Right ventricle myocardium inferior (tissue), 1 donor: ENCODE measurements around the gene GNAQ. TPM values are rescaled to one million over a fixed set of nuclear protein-coding genes. Genes with fewer than 3 reads are reported as not detected.
"Not testable (repeated sequence)": the region's sequence is repeated elsewhere in the genome, so short reads cannot be mapped to it uniquely, and the experiment has no call there.

Experiments used
- ATAC-seq: fragments of 200-7000 bp; cut with Tn5 transposase; one replicate; pipeline ENCODE4 v1.9.1; 2020; ENCODE audit warnings: mild to moderate bottlenecking, moderate library complexity
- DNase-seq: peaks from one replicate; pipeline ENCODE4 v3.0.0; 2021; ENCODE audit errors: missing footprints
- intact Hi-C: fragments of 100-400 bp; cut with DNase I; formaldehyde crosslinking; loops from one replicate; pipeline ENCODE4 v1.11.0; 2022
- total RNA-seq: library from RNA; stranded (reverse); fragmentation: NEBNext Ultra II Directional; extraction: Animal tissue kit (Norgen Biotek cat#: 25700); gene quantifications from one replicate; pipeline ENCODE4 v1.2.1, GENCODE V29; 2021
- donor health status: DM: no; HTN: yes; CAD: no; lungs with severe emphysema.

GNAQ gene
- total RNA-seq, 1 donor from 2014 or later: 15.9 TPM

DNA sequence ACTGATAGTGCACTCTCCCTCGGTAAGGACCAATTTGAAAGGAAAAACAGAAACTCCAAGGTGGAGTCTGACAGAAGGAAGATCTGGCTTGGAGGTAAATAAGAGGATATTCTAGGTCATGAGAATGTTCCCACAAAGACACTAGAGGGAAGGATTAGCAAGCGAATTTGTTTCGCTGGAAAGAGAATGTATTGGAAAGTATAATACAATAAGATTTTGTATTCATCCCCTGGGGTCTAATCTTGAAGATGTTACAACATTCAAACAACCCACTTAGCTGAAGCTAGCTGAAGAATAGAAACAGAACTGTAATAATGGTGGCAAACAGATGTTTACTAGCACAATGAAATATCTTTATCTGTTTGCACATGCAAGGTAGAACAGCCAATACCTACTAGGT lies 158.7 kb downstream of the GNAQ start:
- DNase-seq (no peak), ATAC-seq (no peak)
- intact Hi-C loops: no loop called here

DNA sequence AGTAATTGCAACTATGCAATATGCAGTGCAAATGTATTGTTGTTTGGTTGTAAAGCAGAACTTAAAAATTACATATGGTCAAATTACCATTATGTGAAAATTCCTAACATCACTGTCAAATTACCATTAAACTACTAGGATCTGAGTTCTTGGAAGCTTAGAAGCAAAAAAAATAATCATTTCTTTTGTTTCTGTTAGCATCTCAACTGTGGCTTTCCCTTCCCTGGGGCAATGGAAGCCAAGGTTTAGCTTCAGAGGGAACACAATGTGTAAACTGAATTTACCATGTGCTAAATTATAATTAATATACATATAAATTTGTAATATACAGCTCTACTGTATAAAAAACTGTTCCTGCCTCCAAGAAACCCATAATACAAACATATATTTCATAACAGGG lies 159.4 kb downstream of the GNAQ start:
- DNase-seq (no peak), ATAC-seq (no peak)
- intact Hi-C loops: no loop called here

DNA sequence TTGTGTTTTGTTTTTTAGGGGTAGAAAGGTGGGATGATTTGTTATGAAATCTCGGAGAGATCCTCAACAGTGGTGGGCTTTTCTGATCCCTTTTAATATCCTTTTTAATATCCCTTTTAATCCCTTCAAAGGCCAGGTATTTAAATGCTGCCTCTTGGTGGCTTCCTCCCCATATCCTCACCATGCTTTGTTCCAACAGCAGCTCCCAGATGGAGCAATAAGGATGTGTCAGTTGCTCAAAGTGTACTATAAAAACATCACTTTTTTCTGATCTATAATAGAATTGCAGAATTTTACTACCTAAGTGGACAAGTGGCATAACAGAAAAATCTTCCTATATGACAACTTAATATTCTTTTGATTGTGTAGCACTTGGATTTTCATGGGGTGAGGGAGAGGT lies 160.1 kb downstream of the GNAQ start:
- ATAC-seq (no peak), DNase-seq (no peak)
- intact Hi-C loops: no loop called here

DNA sequence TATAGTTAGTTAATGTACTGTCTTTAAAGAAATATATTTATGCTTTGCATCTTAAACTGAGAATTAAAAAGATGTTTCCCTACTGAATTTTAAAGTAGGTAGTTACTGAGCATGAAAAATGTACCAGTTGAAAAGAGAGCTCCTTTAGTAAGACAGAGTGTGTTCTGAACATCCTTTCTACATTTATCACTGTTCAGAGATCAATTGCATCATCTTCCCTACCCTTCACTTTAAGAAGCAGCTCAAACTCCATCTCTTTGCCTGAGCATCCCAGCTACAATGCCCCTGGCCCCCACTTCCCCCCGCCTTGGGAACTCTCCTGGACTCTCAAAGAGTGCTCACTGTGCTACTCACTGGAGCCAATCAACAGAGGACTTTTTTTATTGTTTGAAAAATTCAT lies 164.7 kb downstream of the GNAQ start:
- intact Hi-C loops: no loop called here

DNA sequence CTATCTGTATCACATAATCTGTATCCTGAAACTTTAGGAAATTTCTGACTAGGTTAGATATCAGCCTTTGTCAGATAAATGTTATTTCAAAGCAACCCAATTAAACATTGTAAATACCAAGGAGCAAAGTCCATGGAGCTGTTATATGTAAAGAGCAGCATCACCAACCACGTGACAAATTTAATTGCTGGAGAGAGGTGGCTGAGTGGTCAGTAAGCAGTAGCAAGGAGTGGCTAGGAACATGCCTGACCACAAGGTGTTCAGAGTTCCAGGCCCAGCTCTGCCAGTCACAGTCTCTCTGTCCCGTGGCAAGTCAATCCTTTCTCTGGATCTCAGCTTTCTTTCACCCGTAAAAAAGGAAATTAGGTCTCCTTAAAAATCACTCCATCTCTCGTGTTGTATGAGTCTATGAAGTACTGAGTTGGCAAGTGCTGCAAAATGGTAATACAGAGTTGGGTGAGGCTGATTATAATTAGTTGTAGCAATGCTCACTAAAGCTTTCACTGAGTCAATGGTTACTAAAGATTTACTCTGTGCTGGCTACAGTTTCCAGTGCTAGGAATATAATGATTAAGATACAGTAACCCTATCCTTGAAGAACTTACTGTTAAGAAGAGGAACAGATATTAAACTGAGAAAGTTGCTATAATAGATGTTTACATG lies 166.1 kb downstream of the GNAQ start:
- intact Hi-C loops: no loop called here
- no peak for DNase-seq
- ATAC-seq: no peak

More for the DNA sequence above, 164.7 kb downstream of the GNAQ start:
- no peak for DNase-seq
- ATAC-seq: no peak

GRCh38 chr9:77864211-77864889 lies 167.3 kb downstream of the GNAQ start:
- intact Hi-C loops: no loop called here
- ATAC-seq (peak; percentile 28), DNase-seq (no peak)

DNA sequence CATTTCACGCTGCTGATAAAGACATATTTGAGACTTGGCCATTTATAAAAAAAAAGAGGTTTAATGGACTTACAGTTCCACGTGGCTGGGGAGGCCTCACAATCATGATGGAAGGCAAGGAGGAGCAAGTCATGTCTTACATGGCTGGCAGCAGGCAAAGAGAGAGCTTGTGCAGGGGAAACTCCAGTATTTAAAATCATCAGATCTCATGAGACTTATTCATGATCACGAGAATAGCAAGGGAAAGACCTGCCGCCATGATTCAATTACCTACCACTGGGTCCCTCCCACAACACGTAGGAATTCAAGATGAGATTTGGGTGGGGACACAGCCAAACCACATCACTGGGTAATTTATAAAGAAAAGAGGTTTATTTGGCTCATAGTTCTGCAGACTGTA lies 168.0 kb downstream of the GNAQ start:
- intact Hi-C loops, DNase-seq, ATAC-seq: not testable (repeated sequence)

DNA sequence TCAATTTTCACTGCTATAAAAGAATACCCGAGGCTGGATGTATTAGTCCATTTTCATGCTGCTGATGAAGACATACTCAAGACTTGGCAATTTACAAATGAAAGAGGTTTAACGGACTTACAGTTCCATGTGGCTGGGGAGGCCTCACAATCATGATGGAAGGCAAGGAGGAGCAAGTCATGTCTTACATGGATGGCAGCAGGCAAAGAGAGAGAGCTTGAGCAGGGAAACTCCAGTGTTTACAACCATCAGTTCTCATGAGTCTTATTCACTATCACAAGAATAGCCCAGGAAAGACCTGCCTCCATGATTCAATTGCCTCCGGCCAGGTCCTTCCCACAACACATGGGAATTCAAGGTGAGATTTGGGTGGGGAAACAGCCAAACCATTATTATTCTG lies 170.7 kb downstream of the GNAQ start:
- DNase-seq, ATAC-seq, intact Hi-C loops: not testable (repeated sequence)

DNA sequence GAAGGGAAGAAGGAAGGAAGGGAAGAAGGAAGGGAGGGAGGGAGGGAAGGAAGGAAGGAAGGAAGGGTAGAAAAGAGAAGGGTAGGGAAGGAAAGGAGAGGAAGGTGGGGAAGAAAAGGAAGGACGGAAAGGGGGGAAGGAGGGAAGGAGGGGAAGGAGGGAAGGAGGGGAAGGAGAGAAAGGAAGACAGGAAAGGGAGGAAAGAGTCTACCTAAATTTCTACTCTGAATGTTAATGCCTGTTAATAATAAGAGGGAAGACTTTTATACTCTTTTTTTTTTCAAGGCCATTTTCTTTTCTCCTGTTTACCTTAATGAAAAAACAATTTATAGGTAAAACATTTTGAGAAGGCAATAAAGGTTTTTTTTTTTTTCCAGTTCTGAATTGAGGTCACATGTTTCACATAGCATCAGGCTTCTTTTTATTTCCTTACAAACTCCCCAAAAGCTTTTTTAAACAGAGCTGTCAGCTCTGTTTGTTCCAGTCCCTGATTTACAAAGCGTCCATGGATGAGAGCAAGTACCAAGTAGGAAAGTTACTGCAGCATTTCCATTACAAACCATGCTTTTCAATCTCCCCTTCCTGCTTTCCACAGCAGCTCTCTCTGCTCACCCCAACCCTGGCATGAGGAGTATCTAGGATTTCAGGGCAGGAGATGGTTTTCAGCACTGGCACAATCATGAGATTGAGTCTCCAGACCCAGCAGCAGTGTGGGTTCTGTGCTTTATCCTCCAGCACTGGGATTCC lies 173.9 kb downstream of the GNAQ start:
- no peak for ATAC-seq
- intact Hi-C loops: no loop called here
- no peak for DNase-seq

DNA sequence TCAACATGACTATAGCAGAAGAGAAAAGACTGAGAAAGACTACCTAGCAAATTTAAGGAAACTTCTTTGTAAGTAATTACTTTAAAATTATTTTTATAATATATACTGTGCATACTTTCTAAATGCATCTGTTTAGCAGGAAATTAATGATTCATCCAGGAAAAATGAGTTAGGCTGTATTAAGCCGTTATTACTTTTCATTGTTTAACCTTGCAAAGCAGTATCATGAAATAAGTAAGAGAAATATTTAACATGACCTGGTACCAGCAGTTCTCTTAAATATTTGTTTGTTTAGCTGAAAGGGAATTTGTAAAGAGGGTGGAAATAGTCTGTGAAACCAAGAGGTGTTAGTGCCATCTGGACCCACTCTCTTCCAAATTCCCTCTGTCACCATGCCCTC lies 175.0 kb downstream of the GNAQ start:
- intact Hi-C loops: no loop called here
- DNase-seq (no peak), ATAC-seq (no peak)

GRCh38 chr9:77854916-77855311 lies 176.7 kb downstream of the GNAQ start:
- ATAC-seq: no peak
- intact Hi-C loops: no loop called here
- DNase-seq: no peak

- DNase-seq (no peak), ATAC-seq (no peak)
- intact Hi-C loops: no loop called here
Observed at GRCh38 chr9:77854258-77854915, 177.2 kb downstream of the GNAQ start.

DNA sequence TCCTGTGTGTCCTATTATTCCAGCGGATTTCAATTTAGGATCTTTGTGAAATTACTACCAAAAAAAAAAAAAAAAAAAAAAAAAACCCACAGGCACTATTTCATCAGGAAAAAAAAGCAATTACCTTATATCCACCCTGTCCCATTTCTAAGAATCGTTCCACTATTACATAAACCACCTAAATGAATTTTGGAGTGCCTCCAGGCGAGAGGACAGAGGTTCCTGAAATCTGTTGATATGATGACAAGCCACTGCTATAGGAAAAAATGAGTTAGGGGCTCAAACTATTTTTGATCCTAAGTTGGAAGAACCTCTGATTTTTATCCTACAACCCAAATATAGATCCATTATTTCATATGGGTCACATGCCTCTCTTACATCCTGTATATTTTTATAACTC lies 177.9 kb downstream of the GNAQ start:
- intact Hi-C loops: no loop called here
- no peak for DNase-seq
- no peak for ATAC-seq

GRCh38 chr9:77851882-77852595 lies 179.6 kb downstream of the GNAQ start:
- intact Hi-C loops: no loop called here
- no peak for ATAC-seq
- no peak for DNase-seq

GRCh38 chr9:77848897-77849296 lies 182.7 kb downstream of the GNAQ start:
- ATAC-seq: peak; percentile 92
- intact Hi-C loops: no loop called here
- no peak for DNase-seq

- DNase-seq (no peak), ATAC-seq (peak; percentile 57)
- intact Hi-C loops: no loop called here
Observed at GRCh38 chr9:77848404-77848803, 183.2 kb downstream of the GNAQ start.

DNA sequence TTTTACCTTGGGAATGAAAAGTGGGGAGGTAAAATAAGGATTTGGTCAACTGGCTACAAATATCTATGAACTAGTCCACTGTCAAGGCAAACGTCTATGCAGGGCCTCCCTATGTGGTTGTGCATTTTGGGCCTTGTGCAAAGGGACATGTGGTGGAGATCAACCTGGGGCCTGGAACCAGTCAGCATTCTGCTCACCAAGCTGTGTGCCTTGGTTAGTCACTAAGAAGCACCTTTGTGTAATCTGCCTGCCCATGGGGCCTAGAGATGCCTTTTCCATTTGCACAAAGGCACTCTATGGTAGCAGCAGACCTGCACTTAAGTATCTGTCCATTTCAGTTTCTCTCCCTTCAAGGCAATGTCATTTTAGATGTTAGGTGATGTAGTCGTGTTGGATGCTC lies 184.0 kb downstream of the GNAQ start:
- DNase-seq: no peak
- intact Hi-C loops: no loop called here
- ATAC-seq: no peak

DNA sequence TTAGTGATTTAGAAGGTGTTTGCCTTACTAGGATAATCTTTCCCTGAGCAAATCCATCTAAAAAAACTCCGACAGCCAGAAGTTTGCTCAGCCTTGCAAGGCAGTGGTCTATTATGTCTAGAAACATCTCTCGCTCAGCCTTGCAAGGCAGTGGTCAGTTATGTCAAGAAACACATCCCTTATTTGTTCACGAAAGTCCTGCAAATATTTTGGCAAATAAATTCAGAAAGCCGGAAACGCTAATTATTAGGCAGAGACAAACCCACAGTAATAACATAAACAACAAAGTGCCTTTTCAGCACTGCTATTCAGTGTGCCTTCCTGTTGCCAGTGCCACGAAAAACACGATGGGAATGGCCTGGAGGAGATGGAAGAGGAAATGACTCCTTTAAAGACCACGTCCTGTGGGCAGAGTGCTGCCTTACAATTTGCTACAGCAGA lies 184.5 kb downstream of the GNAQ start:
- no peak for ATAC-seq
- intact Hi-C loops: no loop called here

DNA sequence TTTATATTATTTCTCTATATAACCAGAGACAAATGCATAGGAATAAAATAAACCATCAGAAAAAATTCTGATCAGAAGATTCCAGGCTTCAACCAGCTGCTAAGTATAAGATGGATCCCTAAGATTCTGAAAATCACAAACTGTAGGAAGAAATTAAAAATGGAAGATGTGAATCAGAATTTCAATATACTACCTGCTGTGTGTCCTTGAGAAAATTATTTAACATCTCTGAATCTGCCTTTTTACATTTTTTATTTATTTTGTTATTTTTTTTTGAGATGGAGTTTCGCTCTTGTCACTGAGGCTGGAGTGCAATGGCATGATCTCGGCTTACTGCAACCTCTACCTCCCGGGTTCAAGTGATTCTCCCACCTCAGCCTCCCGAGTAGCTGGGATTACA lies 187.2 kb downstream of the GNAQ start:
- ATAC-seq (no peak), DNase-seq (no peak)
- intact Hi-C loops: no loop called here

More for the DNA sequence above, 184.5 kb downstream of the GNAQ start:
- DNase-seq: no peak
